ENCODE results near the gene UHRF1. TPM values are rescaled to one million over a fixed set of nuclear protein-coding genes. Genes with fewer than 3 reads are reported as not detected.

The UHRF1 gene
- total RNA-seq, 1 donor from 2014 or later, result 16.8 TPM

DNA sequence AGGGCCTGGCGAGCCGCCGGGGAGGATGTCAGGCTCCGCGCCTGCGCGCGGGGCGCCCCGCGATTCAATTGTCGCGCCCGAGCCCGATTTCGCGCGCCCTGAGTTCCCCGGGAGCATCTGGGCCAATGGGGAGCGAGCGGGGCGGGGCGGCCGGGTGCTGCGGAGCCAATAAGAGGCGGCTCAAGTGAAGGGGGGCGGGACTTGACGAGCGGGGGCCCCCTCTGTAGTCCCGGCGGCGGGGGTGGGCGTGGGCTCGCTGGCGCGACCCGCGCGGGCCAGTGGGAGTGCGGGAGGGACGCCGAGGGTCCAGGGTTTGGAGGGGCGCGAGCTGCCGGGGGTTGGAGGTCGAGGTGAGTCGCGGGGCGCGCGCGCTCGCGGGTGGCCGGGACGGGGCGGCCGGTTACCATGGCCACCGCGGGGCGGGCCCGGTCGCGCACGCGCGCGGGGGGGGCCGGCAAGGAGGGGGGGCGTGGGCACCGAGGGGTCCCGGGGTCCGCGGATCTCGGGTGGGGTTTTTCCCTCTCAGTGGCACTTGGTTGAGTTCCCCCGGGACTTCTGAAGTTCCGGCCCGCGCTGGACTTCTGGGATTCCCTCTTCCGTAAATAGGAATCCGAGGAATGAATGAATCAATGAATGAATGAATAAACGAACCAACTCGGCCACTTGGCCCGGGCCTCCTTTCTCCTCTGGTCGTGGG, 744 bp downstream of the UHRF1 start:
- DNase-seq (ENCODE audit: low spot score), result peak; percentile 86
- Mint-ChIP-seq H3K36me3 (ENCODE audit: low read depth, unreplicated experiment) (no peaks in the 10 kb centered on the region), H3K9me3 (ENCODE audit: unreplicated experiment) (no peaks in the 10 kb centered on the region), H3K4me1 (ENCODE audit: unreplicated experiment) (peaks cover 9% of the 10 kb centered on the region), H3K27ac (ENCODE audit: unreplicated experiment) (no peak overlapping the region), H3K4me3 (ENCODE audit: unreplicated experiment) (peak overlapping the region; percentile 94), H3K27me3 (ENCODE audit: unreplicated experiment) (peaks cover 2% of the 10 kb centered on the region)
- TF ChIP-seq, protein P1, sequence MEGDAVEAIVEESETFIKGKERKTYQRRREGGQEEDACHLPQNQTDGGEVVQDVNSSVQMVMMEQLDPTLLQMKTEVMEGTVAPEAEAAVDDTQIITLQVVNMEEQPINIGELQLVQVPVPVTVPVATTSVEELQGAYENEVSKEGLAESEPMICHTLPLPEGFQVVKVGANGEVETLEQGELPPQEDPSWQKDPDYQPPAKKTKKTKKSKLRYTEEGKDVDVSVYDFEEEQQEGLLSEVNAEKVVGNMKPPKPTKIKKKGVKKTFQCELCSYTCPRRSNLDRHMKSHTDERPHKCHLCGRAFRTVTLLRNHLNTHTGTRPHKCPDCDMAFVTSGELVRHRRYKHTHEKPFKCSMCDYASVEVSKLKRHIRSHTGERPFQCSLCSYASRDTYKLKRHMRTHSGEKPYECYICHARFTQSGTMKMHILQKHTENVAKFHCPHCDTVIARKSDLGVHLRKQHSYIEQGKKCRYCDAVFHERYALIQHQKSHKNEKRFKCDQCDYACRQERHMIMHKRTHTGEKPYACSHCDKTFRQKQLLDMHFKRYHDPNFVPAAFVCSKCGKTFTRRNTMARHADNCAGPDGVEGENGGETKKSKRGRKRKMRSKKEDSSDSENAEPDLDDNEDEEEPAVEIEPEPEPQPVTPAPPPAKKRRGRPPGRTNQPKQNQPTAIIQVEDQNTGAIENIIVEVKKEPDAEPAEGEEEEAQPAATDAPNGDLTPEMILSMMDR (IDR thresholded peaks at IDR 0.05; ENCODE audit: unreplicated experiment), result no peak

DNA sequence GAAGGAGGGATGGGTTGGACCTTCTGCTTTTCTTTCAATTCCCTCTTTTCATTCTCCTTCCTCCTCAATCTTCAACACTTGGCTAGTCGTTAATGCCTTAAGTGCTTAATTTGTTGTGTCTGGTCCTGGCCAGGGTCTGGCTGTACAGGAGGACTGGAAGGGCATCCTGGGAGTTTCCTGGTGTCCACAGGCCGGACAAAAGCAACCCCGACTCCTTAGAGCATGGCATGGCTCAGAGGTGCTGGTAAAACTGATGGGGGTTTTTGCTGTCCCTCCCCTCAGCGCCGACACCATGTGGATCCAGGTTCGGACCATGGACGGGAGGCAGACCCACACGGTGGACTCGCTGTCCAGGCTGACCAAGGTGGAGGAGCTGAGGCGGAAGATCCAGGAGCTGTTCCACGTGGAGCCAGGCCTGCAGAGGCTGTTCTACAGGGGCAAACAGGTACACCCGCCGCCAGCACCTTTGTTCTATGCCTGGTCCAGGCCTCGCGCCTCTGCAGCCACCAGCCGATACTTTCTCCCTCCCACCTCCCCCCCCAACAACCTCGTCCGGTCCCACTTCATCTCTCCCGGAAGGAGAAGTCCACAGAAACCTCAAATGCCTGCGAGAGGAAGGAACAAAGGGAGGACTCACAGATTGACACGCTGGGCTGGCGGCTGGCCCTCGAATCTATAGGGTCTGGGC, 1.4 kb downstream of the UHRF1 start:
- Mint-ChIP-seq H3K4me1 (ENCODE audit: unreplicated experiment) (peaks cover 9% of the 10 kb centered on the region), H3K36me3 (ENCODE audit: low read depth, unreplicated experiment) (no peaks in the 10 kb centered on the region), H3K27me3 (ENCODE audit: unreplicated experiment) (peaks cover 2% of the 10 kb centered on the region), H3K4me3 (ENCODE audit: unreplicated experiment) (peak overlapping the region; percentile 94), H3K9me3 (ENCODE audit: unreplicated experiment) (no peaks in the 10 kb centered on the region), H3K27ac (ENCODE audit: unreplicated experiment) (no peak overlapping the region)
- no peak for DNase-seq (ENCODE audit: low spot score)
- TF ChIP-seq, protein P1 (IDR thresholded peaks at IDR 0.05; ENCODE audit: unreplicated experiment), result no peak

DNA sequence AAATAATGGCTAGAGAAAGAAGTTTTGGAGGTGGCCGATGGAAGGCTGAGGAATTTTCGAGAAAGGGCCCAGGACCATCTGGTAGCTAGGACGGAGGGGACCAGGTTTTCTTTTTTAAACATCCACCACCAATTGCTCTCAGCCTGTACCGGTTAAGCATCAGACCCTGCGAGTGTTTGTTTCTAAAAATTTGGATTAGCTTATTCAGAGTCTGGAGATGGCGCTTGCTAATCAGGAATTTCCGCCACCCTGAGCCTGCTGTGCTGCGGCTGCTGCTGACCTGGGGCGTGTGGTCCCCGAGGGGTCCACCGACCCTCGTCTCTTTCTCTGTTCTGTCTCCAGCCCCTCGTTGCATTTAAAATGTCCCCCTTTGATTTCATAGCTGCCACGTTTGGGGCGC, 2.0 kb downstream of the UHRF1 start:
- H3K4me1 Mint-ChIP-seq (ENCODE audit: unreplicated experiment), result peaks cover 9% of the 10 kb centered on the region

DNA sequence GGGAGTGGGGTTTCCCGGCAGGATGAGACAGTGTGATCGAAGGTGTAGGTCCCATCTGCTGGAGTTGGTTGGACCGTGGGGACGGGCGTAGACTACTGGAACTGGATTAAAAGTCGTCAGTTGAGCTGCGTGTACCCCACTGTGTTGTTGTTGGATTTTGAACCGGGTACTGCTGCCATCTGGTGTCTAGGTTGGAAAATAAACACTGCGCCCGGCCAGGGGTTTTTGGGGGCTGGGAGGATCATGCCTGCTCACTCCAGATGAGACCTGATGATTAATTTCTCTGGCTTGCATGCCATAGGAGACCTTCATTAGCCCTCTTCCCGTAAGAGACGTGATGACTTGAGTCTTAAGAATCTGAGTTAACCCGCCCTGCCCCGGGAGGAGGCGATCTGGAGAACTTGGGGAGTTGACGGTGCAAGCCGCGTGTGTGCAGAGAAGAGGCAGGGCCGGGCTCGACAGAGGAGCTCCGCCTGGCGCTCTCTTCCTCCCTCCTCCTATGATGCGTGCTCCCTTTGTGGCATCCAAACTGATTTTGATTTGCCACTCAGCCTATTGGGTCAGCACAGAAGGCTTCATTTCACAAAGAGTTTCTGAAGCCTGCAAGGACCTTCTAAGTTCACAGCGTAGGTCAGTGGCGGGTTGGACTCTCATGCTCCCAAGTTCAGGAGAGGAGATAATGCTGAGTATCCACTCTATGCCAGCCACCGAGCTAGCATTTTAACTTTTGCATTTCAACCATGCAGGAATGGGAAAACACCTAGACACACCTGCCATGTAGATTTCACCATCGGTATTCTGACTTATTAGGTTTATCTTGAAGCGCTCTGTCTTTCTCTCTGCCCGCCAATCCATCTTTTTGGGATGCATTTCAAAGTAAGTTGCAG, 2.7 kb downstream of the UHRF1 start:
- Mint-ChIP-seq H3K4me3 (ENCODE audit: unreplicated experiment) (peak overlapping the region; percentile 42), H3K36me3 (ENCODE audit: low read depth, unreplicated experiment) (no peaks in the 10 kb centered on the region), H3K9me3 (ENCODE audit: unreplicated experiment) (no peaks in the 10 kb centered on the region), H3K27ac (ENCODE audit: unreplicated experiment) (peak overlapping the region; percentile 36), H3K27me3 (ENCODE audit: unreplicated experiment) (peaks cover 5% of the 10 kb centered on the region), H3K4me1 (ENCODE audit: unreplicated experiment) (peaks cover 13% of the 10 kb centered on the region)
- peak; percentile 55 for DNase-seq (ENCODE audit: low spot score)
- TF ChIP-seq, protein P1 (IDR thresholded peaks at IDR 0.05; ENCODE audit: unreplicated experiment), result peak; percentile 29

More for the DNA sequence above, 2.0 kb downstream of the UHRF1 start:
- Mint-ChIP-seq H3K27ac (ENCODE audit: unreplicated experiment) (peak overlapping the region; percentile 36), H3K27me3 (ENCODE audit: unreplicated experiment) (peaks cover 5% of the 10 kb centered on the region), H3K4me3 (ENCODE audit: unreplicated experiment) (peak overlapping the region; percentile 42), H3K36me3 (ENCODE audit: low read depth, unreplicated experiment) (no peaks in the 10 kb centered on the region), H3K9me3 (ENCODE audit: unreplicated experiment) (no peaks in the 10 kb centered on the region)
- DNase-seq (ENCODE audit: low spot score), result no peak
- TF ChIP-seq, protein P1 (IDR thresholded peaks at IDR 0.05; ENCODE audit: unreplicated experiment), result no peak
